MV-4-11 (cell line): ENCODE data around the gene ZPR1.
"Not testable (repeated sequence)": the region's sequence is repeated elsewhere in the genome, so short reads cannot be mapped to it uniquely, and the experiment has no call there.

Experiments used
- DNase-seq: peaks from one replicate; lab custom pipeline; 2025; lab: John Stamatoyannopoulos, UW

The ZPR1 gene

GRCh38 chr11:116787786-116788486 is at the start of gene ZPR1:
Gene ZPR1, minus strand, starts transcription at chr11:116788023. Its CDS starts 33 bp downstream, at chr11:116787990.
- DNase-seq, result peak; percentile 63

- no peak for DNase-seq
These were observed 48.8 kb upstream of the ZPR1 start for GRCh38 chr11:116836632-116836991.

GRCh38 chr11:116835791-116836631 is 48.2 kb upstream of the ZPR1 start:
- DNase-seq, result peak; percentile 91

GRCh38 chr11:116835042-116835772 is 47.4 kb upstream of the ZPR1 start:
- DNase-seq, result peak; percentile 78

GRCh38 chr11:116834535-116835041 is 46.8 kb upstream of the ZPR1 start:
- not testable (repeated sequence) for DNase-seq

GRCh38 chr11:116833816-116834534 is 46.2 kb upstream of the ZPR1 start:
- DNase-seq, result no peak

GRCh38 chr11:116833491-116833815 is 45.6 kb upstream of the ZPR1 start:
- no peak for DNase-seq

GRCh38 chr11:116832350-116833290 is 44.8 kb upstream of the ZPR1 start:
- DNase-seq, result no peak

- no peak for DNase-seq
These were observed 44.0 kb upstream of the ZPR1 start for GRCh38 chr11:116831790-116832349.

- no peak for DNase-seq
These were observed 42.5 kb upstream of the ZPR1 start for GRCh38 chr11:116830184-116830912.

- DNase-seq, result no peak
These were observed 41.8 kb upstream of the ZPR1 start, which contains the start of gene APOC3 for GRCh38 chr11:116829525-116830183. Gene APOC3, plus strand, starts transcription at chr11:116829907. Its CDS starts 676 bp downstream, at chr11:116830583.

- no peak for DNase-seq
These were observed 41.1 kb upstream of the ZPR1 start for GRCh38 chr11:116828632-116829524.

- DNase-seq, result no peak
These were observed 39.6 kb upstream of the ZPR1 start for GRCh38 chr11:116827461-116827860.

GRCh38 chr11:116826751-116827431 is 39.1 kb upstream of the ZPR1 start:
- no peak for DNase-seq

GRCh38 chr11:116825854-116826750 is 38.3 kb upstream of the ZPR1 start:
- DNase-seq, result no peak

GRCh38 chr11:116825434-116825833 is 37.6 kb upstream of the ZPR1 start:
- no peak for DNase-seq
